Measurements from ENCODE around the gene ZIC1.
A peak's percentile ranks its signal among the peaks of the same experiment; 100 is the strongest.

The ZIC1 gene

DNA sequence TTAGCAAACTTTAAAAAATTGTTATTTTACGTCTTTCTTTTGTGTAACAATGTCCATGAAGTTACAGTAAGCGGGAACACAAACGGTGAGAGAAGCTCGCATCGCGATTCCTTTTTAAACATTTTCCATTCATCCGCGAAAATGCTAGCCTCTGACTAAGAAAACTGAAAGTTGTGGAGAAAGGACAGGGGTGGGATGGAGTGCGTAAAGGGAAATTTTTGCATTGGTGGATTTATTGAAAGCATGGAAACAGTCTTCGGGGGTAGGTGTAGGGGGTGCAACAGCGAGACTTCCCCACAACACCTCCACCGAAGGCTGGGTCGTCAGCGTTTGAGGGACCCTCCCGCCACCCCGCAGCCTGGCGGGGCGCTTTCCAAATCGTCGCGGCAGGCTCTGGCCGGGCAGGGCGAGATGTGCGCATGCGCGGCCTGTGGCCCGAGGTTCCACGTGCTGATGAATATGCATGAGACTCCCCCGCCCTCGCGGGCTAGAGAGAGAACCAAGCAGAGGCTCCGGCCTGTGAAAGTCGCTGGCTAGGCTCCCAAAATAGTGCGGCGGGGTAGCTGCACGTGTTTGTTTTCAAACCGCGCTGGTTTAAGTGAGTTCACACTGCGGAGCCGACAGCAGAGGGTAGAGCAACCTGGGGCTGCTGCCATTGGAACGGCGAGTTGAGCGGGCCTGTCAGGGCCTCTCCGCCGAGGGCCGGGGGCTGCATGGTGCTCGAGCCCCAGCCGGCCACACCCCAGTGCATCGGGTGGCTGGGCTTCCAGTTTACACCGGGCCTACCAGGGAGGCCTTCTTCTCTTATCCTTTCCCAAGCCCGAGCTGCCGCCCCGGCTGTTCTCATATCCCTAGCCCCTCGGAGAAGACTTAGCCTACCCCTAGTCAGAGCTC lies 9.9 kb downstream of the ZIC1 start:
- peak overlapping the region; percentile 52 to 60 for H3K4me3 ChIP-seq (ENCODE audit: low read length in 2 of 2)
- peaks cover 7 to 18% of the 10 kb centered on the region in 2 donors for H3K9me3 ChIP-seq (ENCODE audit: control insufficient read depth in 2 of 2, low read length in 2 of 2)
- H3K27me3 ChIP-seq (ENCODE audit: control insufficient read depth in 1 of 2, insufficient read depth in 2 of 2, low read length in 2 of 2): peaks cover 82 to 98% of the 10 kb centered on the region in 2 donors
- no peaks in the 10 kb centered on the region for H3K36me3 ChIP-seq (ENCODE audit: control insufficient read depth in 2 of 2, insufficient read depth in 2 of 2, low read length in 2 of 2)
- no peak overlapping the region for H3K9ac ChIP-seq (ENCODE audit: low read length in 2 of 2)
- no peak overlapping the region for H3K27ac ChIP-seq (ENCODE audit: low read length)
- peaks cover 26% of the 10 kb centered on the region for H3K4me1 ChIP-seq (ENCODE audit: control insufficient read depth, insufficient read depth, low read length)

DNA sequence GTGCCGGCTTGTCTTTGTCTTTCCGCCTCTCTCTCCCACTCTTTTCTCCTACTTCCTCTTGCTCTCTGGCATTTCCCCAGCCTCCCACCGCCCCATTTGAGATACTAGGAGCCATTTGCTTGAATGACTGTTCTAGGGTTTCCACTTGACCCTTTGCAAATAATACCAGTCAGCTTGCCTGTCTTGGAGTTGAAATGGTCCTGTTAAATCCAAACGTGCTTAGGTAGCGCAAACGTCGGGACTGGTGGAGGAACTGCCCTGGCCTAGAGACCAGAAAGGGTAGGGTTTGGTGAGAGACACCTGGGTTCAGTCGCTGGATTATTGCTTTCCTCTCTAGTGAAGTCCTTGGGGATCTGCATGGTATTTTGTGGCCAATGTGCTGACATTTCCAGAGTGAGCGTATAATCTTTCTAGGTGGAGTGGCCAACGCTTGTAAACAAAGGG lies 10.6 kb downstream of the ZIC1 start:
- Histone ChIP-seq H3K27me3 (ENCODE audit: control insufficient read depth in 1 of 2, insufficient read depth in 2 of 2, low read length in 2 of 2) (peaks cover 85 to 98% of the 10 kb centered on the region in 2 donors), H3K9ac (ENCODE audit: low read length in 2 of 2) (no peak overlapping the region), H3K36me3 (ENCODE audit: control insufficient read depth in 2 of 2, insufficient read depth in 2 of 2, low read length in 2 of 2) (no peaks in the 10 kb centered on the region), H3K27ac (ENCODE audit: low read length) (no peak overlapping the region), H3K9me3 (ENCODE audit: control insufficient read depth in 2 of 2, low read length in 2 of 2) (peaks cover 7 to 15% of the 10 kb centered on the region in 2 donors), H3K4me3 (ENCODE audit: low read length in 2 of 2) (peak overlapping the region in 1 of 2 donors; percentile 52), H3K4me1 (ENCODE audit: control insufficient read depth, insufficient read depth, low read length) (peaks cover 26% of the 10 kb centered on the region)

DNA sequence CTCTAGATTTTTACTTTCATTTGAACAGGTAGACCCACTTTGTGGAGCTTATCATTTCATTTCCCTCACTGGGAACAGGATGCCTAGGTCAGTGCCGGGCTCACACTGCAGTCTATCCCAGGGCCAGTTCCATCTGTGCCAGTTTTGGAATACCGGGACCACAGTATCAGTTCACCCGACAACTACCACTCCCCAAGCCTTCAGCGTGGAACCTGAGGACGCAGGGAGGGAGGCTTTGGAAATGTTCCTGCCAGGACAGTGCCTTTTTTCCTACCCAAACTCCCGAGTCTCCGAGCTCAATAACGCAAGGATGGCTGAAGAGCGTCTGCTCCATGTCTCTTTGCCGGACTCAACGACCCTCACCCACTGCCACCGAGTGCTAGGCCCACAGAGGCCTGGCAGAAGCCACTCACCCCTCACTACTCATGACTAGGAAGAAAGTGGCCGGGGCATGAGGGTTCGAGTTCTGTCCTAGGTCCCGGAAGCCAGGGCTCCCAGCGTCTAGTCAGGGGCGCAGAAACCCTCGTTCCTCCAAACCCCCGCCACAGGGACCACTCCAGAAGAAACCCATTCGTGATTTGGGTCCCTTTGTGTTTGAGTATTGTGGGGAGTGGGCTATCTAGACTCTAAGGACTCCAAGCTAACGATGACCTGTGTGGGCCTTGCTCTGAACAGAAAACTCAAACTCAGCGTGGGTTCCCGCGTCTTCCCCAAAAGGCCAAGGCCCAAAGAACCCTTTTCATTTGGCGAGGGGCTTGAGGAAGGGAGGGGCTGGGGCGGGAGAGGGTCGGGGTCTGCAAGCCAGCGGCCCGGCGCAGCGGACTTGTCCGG lies 11.4 kb downstream of the ZIC1 start:
- Histone ChIP-seq H3K27ac (ENCODE audit: low read length) (no peak overlapping the region), H3K4me3 (ENCODE audit: low read length in 2 of 2) (no peak overlapping the region), H3K9ac (ENCODE audit: low read length in 2 of 2) (no peak overlapping the region)

DNA sequence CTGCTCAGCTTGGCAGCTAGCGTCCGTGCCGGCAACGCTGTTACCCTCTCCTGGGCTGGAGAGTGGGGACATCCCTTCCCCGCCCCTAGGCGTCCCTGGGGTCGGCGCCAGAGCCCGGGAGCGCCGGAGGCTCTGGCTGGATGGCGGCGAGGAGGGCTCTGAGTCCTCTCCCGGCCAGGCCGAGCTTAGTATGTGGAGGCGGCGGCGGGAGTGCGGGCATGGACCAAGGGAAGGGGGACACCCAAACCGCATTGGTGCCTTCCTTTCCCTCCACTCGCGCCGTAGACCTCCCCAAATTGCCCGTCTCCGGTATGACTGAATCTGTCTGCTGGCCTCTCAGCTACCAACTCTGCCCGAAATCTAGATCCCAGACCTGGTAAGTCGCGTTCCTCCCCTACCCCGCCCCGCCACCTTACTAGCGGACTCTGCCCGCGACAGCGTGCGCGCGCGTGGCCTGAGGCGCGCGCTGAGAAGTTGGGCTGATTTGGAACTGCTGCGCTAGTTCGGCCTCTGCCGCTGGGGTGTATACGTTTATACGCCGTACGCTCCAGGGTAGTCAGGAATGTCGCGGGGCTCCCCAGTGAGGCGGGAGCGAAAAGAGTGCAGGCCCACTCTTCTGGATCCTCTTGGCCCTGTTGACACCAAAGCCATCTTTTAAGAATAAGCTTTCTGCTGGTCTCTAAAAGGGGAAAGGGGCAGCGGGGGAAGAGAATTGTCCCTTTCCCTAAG lies 12.2 kb downstream of the ZIC1 start:
- H3K4me3 ChIP-seq (ENCODE audit: low read length in 2 of 2): peak overlapping the region in 1 of 2 donors; percentile 16

More for the DNA sequence above, 11.4 kb downstream of the ZIC1 start:
- no peaks in the 10 kb centered on the region for H3K36me3 ChIP-seq (ENCODE audit: control insufficient read depth in 2 of 2, insufficient read depth in 2 of 2, low read length in 2 of 2)
- H3K27me3 ChIP-seq (ENCODE audit: control insufficient read depth in 1 of 2, insufficient read depth in 2 of 2, low read length in 2 of 2): peaks cover 80 to 100% of the 10 kb centered on the region in 2 donors
- H3K4me1 ChIP-seq (ENCODE audit: control insufficient read depth, insufficient read depth, low read length): peaks cover 26% of the 10 kb centered on the region
- peaks cover 4 to 12% of the 10 kb centered on the region in 2 donors for H3K9me3 ChIP-seq (ENCODE audit: control insufficient read depth in 2 of 2, low read length in 2 of 2)

DNA sequence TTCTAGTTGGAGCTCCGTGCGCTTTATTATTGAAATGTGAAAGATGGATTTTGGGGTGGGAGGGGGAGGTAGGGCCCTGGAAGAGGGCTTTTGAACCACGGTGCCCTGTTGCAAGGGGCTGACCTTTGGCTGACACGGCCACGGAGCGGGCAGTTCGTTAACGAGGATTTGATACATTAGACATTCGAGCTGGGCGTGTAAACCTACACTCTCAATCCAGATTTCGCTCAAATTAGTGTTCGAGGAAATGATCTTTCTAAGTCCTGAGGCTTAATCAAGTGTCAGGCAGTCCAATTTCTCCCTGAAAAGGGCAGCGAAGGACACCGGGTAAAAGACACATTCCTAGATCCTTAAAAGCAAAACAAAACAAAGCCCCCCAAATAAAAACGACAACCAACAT lies 13.0 kb downstream of the ZIC1 start:
- no peak overlapping the region for H3K27ac ChIP-seq (ENCODE audit: low read length)
- no peaks in the 10 kb centered on the region for H3K36me3 ChIP-seq (ENCODE audit: control insufficient read depth in 2 of 2, insufficient read depth in 2 of 2, low read length in 2 of 2)
- H3K4me3 ChIP-seq (ENCODE audit: low read length in 2 of 2): no peak overlapping the region
- peaks cover 26% of the 10 kb centered on the region for H3K4me1 ChIP-seq (ENCODE audit: control insufficient read depth, insufficient read depth, low read length)
- no peak overlapping the region for H3K9ac ChIP-seq (ENCODE audit: low read length in 2 of 2)
- peaks cover 76 to 88% of the 10 kb centered on the region in 2 donors for H3K27me3 ChIP-seq (ENCODE audit: control insufficient read depth in 1 of 2, insufficient read depth in 2 of 2, low read length in 2 of 2)
- peaks cover 0 to 7% of the 10 kb centered on the region in 2 donors for H3K9me3 ChIP-seq (ENCODE audit: control insufficient read depth in 2 of 2, low read length in 2 of 2)

More for the DNA sequence above, 12.2 kb downstream of the ZIC1 start:
- Histone ChIP-seq H3K4me1 (ENCODE audit: control insufficient read depth, insufficient read depth, low read length) (peaks cover 26% of the 10 kb centered on the region), H3K9me3 (ENCODE audit: control insufficient read depth in 2 of 2, low read length in 2 of 2) (peaks cover 0 to 7% of the 10 kb centered on the region in 2 donors), H3K36me3 (ENCODE audit: control insufficient read depth in 2 of 2, insufficient read depth in 2 of 2, low read length in 2 of 2) (no peaks in the 10 kb centered on the region), H3K27me3 (ENCODE audit: control insufficient read depth in 1 of 2, insufficient read depth in 2 of 2, low read length in 2 of 2) (peaks cover 76 to 96% of the 10 kb centered on the region in 2 donors), H3K9ac (ENCODE audit: low read length in 2 of 2) (no peak overlapping the region), H3K27ac (ENCODE audit: low read length) (no peak overlapping the region)

DNA sequence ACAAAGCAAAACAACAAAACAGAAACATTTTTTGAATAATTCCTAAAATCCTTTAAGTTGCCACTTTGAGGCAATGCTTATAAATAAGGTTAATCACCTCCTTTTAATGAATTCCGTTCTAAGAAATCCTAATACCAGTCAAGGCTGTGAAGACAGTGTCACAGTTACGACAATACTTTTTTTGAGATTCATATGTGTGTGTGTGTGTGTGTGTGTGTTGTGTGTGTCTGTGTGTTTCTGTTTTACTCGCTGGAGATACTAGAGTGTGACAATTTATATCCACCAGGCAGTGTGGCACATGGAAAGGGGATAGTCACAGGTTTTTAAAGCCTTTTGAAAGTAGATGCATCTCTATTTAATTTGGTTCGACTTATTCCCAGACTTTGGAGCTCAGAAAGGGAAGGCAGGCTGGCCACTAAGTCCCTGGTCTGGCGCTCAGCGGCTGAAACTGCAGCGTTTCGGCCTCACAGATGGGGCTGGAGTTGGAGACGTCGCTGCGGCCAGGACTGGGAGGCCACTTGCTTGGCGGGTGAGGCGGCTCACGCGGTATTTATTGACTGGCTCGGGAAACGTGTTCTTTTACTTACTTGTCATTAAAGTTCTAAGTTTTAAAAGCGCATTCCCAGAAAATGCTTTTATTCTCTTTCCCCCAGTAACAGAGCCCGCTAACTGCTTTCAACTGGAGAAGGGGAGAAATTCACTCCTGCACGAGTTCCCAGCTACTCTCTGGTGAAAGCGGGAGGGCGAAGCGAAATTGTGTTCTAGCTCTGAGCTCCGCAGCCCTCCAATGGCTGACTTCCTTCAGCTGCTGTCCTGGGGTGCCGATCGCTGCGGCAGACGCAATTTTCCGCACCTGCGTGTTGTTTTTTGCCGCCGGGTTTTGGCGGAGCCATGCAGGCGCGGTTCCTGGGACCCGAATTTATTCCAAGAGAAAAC lies 13.7 kb downstream of the ZIC1 start:
- H3K27ac ChIP-seq (ENCODE audit: low read length): no peak overlapping the region
- H3K36me3 ChIP-seq (ENCODE audit: control insufficient read depth in 2 of 2, insufficient read depth in 2 of 2, low read length in 2 of 2): no peaks in the 10 kb centered on the region
- H3K4me3 ChIP-seq (ENCODE audit: low read length in 2 of 2): no peak overlapping the region
- peaks cover 0 to 7% of the 10 kb centered on the region in 2 donors for H3K9me3 ChIP-seq (ENCODE audit: control insufficient read depth in 2 of 2, low read length in 2 of 2)
- no peak overlapping the region for H3K9ac ChIP-seq (ENCODE audit: low read length in 2 of 2)
- peaks cover 69 to 84% of the 10 kb centered on the region in 2 donors for H3K27me3 ChIP-seq (ENCODE audit: control insufficient read depth in 1 of 2, insufficient read depth in 2 of 2, low read length in 2 of 2)
- peaks cover 26% of the 10 kb centered on the region for H3K4me1 ChIP-seq (ENCODE audit: control insufficient read depth, insufficient read depth, low read length)

DNA sequence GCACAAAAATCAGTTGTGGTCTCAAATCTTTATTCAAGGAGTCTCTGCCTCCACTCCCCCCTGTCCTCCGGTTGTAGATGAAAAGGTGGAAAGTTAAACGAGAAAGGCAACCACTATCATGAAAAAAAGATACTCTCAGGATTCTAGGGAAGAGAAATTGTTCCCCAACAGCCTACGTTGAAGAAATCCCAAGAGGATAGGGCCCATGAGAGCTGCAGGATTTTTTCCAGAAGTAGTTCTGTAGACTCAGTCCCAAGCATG lies 14.3 kb downstream of the ZIC1 start:
- no peak overlapping the region for H3K4me3 ChIP-seq (ENCODE audit: low read length in 2 of 2)
- no peak overlapping the region for H3K27ac ChIP-seq (ENCODE audit: low read length)
- H3K27me3 ChIP-seq (ENCODE audit: control insufficient read depth in 1 of 2, insufficient read depth in 2 of 2, low read length in 2 of 2): peaks cover 63 to 78% of the 10 kb centered on the region in 2 donors

DNA sequence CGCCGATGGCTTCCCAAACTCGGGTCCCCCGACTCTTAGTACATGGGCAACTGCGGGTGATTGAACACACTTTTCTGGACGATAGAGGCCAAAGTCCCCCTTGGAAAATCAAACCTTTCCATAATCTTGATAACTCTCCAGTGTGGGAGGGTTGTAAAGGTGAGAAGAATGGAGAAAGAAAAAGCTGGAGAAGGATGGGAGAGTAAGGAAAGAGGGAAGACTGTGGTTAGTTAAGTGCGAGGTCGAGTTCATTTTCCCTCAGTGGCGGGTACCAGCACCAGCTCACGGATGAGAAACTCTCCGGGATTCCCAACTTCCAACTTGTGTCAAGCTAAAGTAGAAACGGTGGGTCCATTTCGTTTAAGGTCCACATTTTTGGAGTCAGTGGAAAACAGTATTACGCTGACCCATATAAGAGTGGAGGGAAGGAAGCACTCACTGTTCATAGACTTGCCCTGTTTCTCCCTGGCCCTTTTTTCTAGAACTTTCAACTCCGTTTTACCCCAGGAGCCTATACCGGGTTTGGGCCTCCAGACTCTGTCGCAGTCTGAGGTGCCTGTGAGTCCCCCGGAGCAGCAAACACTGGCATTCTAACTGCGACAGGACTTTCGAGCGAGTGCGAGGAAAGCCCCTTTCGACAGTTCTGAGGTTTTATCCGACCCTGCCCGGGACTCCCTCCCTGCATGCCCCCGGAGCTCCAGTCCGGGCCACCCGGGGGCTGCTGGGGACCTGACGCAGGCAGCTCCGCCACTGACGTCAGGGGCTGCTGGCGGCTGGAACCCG lies 14.8 kb downstream of the ZIC1 start:
- H3K4me3 ChIP-seq (ENCODE audit: low read length in 2 of 2): no peak overlapping the region
- H3K36me3 ChIP-seq (ENCODE audit: control insufficient read depth in 2 of 2, insufficient read depth in 2 of 2, low read length in 2 of 2): no peaks in the 10 kb centered on the region
- peaks cover 23% of the 10 kb centered on the region for H3K4me1 ChIP-seq (ENCODE audit: control insufficient read depth, insufficient read depth, low read length)
- no peak overlapping the region for H3K9ac ChIP-seq (ENCODE audit: low read length in 2 of 2)
- no peak overlapping the region for H3K27ac ChIP-seq (ENCODE audit: low read length)
- peaks cover 58 to 73% of the 10 kb centered on the region in 2 donors for H3K27me3 ChIP-seq (ENCODE audit: control insufficient read depth in 1 of 2, insufficient read depth in 2 of 2, low read length in 2 of 2)
- peaks cover 0 to 2% of the 10 kb centered on the region in 2 donors for H3K9me3 ChIP-seq (ENCODE audit: control insufficient read depth in 2 of 2, low read length in 2 of 2)

More for the DNA sequence above, 14.3 kb downstream of the ZIC1 start:
- H3K9ac ChIP-seq (ENCODE audit: low read length in 2 of 2): no peak overlapping the region
- H3K4me1 ChIP-seq (ENCODE audit: control insufficient read depth, insufficient read depth, low read length): peaks cover 26% of the 10 kb centered on the region
- no peaks in the 10 kb centered on the region for H3K36me3 ChIP-seq (ENCODE audit: control insufficient read depth in 2 of 2, insufficient read depth in 2 of 2, low read length in 2 of 2)
- peaks cover 0 to 2% of the 10 kb centered on the region in 2 donors for H3K9me3 ChIP-seq (ENCODE audit: control insufficient read depth in 2 of 2, low read length in 2 of 2)
